IPS-NIHi11 (cell line): Measurements from ENCODE around the gene ATP8B1.

ENCODE experiments used
- DNase-seq: peaks from one replicate; pipeline ENCODE4 v3.0.0; 2012; ENCODE audit warnings: mixed read lengths, low spot score

The ATP8B1 gene

DNA sequence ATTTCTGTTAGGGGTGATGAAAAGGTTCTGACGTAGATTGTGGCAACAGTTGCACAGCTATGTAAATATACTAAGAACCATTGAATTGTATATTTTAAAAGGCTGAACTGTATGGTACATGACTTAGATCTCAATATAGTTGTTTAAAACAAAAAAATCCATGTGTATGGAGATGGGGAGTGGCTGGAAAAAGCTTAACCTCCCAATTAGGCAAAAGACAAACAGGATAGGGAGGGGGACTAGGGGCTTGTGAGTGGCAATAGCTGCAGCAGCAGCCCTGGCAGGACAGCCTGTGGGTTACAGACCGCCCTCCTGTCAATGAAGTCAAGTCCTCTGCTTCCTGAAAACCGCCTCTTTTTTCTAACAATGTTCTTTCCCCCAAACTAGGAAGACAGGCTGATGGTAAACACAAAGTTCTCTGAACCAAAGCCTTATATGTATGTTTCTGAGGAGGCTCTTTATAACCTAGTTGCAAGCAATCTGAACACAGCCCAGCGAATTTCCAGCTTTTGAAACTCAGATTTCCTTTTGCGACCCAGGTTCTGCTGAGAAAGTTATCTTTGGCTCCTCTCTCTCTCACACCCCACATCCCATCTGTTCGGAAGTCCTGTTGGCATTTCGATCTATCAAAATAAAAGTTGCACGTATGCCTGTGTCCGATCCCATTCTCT lies 10.3 kb downstream of the ATP8B1 start:
- DNase-seq = no peak

DNA sequence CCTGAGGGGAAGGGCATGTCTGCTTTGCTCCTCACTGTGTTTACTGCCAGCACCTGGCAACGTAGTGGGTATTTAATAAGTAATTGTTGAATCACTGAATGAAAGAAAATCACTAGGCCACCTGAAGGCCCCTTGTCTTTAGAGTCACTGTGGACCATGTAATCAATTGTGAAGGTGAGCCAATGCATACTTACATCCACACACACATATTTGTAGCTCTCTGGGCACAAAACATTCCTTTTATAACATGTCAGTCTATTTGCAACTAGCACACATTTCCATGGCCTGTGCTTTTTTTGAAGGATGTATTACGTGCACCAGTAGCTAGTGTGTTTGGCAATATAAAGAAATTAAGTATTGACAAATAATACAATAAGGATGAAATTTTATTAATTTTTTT lies 11.2 kb downstream of the ATP8B1 start:
- no peak for DNase-seq

DNA sequence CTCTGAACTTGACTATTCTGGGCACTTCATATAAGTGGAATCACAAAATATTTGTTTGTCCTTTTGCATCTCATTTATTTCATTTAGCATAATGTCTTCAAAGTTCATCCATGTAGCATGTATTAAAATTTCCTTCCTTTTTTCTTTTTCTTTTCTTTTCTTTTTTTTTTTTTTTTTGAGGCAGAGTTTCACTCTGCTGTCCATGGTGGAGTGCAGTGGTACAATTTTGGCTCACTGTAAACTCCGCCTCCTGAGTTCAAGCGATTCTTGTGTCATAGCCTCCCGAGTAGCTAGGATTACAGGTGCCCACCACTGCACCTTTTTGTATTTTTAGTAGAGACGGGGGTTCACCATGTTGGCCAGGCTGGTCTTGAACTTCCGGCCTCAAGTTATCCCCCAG lies 11.9 kb downstream of the ATP8B1 start:
- DNase-seq = no peak

DNA sequence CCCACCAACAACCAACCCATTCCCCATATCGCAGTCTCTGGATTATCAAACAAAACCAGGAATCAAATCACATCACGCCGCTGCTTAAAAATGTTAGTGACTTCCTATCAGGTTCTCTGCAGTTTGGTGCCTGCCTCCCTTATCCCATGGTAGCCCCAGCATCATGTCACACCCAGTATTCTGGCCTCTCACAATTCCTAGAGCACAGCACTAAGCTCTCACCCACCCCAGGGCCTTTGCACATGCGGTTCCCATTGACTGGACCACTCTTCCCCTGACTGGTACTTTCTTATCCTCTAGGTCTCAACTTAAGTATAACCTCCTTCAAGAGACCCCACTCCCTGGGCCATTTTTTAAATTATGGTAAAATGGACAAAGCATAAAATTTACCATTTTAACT lies 12.8 kb downstream of the ATP8B1 start:
- DNase-seq = no peak

DNA sequence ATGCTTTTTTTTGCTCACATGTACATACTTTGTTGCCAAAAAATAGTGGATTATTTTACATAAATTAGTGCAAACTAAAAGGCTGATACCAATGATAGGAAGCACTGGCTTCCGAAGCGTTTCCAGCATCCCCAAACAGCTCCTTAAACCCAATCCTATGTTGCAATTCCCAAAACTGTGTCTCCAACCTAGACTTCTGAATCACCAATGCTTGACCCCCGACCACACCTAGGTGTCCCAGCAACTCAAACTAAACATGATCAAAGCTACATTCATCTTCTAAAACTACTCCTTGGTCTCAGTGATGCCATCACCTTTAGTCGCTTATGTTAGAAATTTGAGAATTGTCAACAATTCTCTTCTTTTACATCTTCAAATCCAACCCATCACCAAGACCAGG lies 13.4 kb downstream of the ATP8B1 start:
- no peak for DNase-seq

DNA sequence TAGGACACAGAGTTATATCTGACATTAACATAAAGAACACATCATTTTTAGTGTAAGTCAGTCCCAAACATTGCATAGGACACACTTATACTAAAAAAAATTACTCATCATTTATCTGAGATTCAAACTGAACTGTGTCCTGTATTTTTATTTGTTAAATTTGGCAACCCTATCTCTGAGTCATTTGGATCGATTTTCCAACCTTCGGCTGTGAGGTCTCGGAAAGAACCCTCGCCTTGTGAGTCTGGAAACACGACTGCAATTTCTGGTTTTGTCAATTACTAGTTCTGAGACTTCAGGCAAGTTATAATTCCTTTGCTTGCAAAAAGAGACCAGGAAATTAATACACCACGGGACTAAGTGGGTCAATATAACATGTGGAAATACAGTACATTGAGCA lies 14.0 kb downstream of the ATP8B1 start:
- DNase-seq = no peak

DNA sequence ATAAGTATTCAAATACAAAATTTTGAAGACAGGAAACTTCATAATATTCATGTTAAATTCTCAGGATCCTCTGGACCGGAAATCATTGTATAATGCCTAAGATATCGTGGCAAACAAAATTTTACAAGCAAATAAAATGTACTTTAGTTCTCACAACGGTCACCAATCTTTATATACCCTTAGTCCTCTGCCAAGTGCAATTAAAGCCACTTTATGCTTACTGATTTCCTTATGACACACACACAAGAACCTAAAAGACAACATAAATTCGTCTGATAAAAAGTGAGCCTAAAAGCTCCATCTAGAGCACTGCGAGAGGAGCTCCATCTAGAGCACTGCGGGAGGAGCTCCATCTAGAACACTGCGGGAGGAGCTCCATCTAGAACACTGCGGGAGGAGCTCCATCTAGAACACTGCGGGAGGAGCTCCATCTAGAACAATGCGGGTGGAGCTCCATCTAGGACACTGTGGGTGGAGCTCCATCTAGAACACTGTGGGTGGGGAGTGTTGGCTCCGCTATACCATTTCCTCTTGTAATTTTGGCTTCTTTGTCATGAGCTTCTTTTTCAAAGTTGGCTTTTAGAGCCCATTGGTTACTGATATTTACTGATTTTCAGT lies 15.9 kb downstream of the ATP8B1 start:
- no peak for DNase-seq

DNA sequence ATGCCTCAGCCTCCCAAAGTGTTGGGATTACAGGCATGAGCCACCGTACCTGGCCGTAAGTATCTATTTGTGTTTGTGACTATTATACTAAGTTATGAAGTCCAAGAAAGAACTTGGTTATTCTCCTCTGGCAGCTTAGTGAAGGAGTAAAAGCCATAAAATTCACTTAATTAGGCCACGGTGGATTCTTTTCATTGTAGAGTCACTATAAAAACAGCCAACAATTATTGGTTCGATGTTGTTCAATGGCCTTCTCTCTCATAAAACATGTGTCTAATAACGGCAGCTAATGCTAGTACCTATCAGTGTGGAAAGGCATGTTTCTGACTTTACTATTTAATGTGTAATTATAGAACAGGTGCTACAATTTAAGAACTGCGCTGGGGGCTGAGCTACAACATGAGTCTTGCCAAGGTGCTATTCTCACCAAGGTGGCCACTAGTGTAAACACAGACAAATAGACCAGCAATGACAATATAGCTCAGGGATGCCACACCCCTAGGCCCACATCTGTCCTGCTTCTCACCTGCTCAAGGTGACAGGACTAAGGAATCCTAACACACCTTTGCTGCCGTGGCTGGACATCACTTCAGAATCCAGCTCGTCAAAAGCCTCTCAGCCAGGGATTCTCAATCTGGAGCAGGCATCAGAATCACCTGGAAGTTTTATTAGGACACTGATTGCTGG lies 17.2 kb downstream of the ATP8B1 start:
- no peak for DNase-seq

DNA sequence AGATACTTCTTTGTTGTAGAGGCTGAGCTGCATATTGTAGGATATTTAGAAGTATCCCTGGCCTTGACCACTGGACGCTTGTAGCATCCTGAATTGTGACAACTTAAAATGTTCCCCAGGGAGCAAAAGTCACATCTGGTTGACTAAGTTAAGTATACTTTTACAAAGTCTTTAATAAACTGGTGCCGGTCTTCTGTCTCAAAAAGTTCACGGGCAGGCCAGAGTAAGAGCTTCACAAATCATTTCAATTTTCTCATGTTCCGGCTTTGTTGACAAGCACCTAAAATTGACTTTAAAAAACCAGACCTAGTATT lies 18.4 kb downstream of the ATP8B1 start:
- DNase-seq = no peak

DNA sequence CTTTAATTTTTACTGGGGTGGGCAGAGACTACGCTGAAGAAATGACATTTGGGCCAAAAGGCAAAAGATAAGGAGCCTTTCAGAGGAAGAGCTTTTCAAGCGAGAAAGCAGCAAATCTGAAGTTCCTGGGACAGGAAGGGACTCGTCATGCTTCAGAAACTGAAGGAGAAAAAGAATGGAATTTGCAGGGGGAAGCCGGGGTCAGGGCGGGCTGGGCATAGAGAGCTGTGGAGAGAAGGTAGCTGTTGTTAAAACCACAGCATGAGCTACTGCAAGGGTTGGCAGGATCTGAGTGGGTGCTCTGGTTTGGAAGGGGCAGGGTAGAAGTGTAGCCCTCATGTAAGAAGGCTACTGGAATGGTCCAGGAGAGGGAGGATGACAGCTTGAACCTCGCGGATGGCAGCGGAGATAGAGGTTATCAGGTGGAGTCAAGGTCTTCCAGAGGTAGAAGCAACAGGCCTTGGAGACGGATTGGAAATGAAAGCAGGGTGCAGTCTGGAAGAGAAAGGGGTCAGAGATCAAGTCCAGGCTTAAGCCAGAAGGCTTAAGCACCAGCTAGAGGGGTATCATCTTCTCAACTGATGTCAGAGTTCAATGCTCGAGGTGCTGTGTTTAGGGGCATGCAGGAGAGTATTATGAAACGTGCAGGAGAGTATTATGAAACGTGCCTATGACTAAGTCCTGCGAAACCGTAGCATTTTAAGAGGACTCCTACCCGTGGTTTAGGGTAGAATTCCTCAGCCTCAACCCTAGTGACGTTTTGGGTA lies 18.9 kb downstream of the ATP8B1 start:
- DNase-seq = no peak

DNA sequence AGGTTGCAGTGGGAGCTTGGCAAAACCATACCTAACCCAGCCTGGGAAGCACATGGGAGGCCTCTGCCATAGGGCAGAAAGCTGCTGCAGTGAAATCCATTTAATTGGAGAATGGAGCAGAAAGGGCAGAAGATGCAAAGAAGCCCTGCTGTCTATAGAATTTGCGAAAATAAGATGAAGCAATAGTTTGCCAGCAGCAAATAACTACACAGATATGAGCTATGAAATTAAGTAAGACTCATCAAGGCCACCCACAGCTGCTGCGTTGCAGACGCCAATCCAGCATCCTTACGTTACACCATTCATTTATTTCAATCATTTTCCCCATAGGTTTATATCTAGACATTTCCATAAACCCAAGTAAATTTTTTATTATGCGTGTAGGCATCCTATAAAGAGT lies 21.1 kb downstream of the ATP8B1 start:
- no peak for DNase-seq

DNA sequence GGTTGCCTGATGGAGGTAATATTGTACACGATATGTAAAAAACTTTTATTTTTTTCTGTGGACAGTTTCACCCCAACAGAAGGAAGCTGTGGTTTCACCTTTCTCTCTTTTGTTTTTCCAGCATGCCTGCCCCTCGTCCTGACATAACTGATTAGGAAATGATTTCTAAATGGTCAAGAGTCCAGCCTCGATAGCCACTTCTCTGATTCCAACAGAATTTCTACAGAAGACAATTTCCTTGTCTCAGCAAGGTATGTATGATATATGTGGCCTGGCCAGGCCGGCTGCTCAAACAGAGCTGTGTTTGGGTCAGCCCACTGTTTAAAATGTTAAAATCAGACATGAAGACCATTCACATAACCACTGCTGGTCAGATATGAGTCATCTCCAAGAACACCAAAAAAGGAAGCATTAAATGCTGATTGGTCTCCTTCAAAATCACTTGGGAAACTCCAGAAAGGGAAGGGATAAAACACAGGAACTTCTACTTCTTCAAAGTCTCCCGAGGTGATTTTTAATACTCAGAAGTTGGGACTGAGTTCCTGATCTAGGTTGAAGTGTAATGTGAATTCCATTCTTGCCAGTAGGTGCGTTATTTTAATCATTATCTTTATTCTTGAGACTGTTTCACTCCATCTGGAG lies 22.3 kb downstream of the ATP8B1 start:
- peak; percentile 37 for DNase-seq

DNA sequence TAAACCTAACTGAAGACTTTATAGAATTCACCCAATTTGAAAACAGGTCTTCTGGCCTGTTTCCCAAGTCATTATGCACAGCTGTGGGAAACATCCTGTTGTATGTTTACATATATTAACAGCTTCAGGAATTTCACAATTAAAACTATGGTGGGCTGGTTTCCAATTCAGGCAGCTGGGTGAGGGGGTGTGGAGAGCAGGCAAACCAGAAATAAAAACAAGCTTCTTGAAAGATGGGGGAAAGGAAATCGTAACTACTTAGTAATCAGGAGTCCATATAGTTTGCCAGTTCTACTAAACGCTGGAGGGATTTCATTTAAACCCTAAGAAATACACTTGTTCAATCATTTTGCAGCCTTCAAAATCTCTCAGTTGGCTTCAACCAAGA lies 22.8 kb downstream of the ATP8B1 start:
- no peak for DNase-seq

DNA sequence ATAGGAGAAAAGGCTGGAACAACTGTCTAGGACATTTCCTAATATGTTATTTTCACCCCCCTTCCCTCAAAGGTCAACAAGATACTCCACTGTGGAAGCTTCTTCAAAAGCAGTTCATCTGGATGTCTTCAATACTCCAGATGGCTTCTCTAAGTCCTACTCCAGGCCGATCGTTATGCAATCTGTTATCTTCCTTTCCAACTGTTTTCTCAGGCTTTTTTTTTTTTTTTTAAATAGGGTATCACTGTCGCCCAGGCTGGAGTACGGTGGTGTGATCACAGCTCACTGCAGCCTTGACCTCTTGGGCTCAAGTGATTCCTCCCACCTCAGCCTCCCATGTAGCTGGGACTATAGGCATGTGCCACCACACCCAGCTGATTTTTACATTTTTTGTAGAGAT lies 26.3 kb downstream of the ATP8B1 start:
- no peak for DNase-seq

DNA sequence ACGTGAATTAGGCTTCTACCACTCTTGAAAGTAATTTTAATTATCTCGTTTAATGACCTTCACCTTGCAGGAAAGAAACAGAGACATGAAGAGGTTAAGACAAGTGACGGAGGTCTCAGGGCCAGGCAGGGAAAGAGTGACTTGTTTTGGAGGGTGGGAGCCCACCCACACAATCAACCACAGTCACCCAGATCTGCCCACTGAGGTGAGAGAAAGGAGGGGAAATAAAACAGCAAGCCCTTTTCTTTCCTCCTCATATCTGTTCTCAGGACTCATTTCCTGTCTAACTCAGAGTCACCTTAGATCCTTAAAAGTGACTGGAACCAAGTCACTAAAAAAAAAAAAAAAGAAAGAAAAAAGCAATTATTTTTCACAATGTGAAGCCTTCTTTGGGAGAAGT lies 26.8 kb downstream of the ATP8B1 start:
- DNase-seq = no peak

DNA sequence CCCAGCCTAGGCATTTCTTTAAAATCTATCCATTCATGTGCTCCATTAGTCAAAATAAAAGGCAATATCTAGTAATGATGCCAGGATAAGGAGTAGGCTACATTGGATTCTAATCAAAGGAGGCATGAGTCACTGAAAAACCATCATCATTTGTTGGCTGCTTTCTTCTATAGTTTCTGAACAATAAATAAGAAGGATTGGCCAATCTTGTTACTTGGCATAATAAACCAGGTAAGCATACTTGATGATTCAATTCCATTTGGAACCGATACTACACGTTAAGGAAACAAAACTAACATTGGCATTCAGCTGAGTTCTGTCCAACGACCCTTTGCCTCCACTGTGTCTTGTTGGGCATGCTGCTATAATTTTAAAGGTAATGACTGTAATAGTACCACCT lies 27.2 kb downstream of the ATP8B1 start:
- no peak for DNase-seq

DNA sequence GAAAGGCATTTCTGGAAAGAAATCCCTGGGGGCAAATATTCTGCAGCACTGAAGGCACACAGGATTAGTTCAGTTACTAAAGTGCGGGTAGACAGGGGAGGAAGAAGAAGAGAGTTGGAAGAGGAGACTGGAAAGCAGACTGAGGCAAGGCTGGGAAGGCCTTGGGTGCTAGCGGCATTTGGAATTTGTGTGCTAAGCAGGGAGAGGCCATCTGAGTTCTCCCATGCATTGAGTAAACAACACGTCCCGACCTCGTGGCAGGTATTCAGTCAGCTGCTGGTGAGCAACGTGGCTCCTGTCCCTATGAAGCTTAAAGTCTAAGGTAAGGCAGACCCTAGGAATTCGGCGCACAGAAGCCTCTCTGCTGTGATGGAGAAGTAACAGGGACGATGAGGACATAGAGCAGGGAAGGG lies 30.7 kb downstream of the ATP8B1 start:
- no peak for DNase-seq

DNA sequence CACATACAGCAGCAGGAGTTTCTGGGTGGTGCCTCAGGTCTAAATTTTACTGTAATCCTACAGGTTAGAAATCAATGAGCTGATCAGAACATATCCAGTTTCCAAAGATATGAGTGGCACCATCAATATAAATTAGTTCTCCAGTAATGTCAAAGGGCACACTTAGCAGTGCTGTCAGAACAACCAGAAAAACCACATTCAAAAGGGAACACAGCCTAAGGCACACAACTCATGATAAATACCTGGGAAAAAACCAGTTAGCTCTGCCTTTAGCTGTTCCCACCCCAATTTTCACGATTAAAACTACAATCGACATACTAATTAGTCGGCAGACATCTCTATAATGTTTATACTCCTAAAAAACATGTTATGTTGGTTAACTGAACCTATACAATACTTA lies 31.5 kb downstream of the ATP8B1 start:
- no peak for DNase-seq

DNA sequence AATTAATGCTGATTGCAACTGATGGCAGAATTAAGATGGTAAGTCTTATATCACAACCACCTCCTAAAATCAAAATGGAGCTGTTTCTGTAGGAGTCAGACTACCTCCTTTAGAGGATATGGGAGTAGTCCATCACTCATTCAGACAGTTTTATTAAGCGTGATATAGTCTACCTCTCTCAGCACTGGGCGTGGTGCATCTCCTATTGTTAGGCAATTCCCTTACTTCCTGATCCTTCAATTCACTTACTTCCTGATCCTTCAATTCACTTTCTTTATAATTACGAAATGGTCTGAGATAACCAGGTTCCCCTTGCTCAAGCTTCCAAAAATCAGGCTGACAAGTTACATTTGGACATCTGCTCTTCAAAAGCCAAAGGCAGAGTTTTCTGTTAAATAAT lies 31.9 kb downstream of the ATP8B1 start:
- no peak for DNase-seq

DNA sequence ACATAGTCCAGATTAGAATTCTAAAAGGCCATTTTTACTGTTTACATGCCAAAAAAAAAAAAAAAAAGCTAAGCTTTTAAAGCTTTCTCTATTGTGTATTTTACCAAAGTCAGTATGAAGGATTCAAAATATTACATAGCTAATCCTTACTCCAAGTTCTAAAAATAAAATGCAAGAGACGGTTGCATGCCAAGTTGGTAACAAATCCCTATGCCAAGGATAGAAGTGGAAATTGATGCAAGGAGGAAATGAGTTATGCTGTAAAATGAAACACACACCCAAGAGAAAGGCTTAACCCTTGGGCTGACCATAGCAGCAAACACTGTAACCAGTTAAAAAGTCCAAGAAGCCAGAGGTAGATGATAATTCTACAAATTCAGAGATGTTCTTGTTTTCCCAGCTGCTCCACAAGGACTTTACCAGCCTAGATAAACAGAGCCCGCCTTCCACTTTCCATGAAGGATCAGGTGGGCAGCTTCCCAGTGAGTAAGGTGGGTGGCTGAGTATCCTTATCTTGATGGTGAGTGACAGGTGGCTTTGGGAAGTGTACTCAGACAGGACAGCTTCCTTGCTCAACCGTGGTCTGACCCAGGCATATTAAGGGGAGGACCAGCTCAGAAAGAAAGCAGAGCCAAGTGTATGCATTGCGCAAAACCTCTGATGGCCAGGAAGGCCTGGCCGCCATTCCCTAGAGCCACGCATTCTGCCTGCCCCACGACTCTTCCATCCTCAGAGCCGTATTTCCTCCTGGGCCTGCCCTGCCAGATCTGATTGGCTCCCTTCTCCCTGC lies 34.4 kb downstream of the ATP8B1 start:
- DNase-seq = no peak

DNA sequence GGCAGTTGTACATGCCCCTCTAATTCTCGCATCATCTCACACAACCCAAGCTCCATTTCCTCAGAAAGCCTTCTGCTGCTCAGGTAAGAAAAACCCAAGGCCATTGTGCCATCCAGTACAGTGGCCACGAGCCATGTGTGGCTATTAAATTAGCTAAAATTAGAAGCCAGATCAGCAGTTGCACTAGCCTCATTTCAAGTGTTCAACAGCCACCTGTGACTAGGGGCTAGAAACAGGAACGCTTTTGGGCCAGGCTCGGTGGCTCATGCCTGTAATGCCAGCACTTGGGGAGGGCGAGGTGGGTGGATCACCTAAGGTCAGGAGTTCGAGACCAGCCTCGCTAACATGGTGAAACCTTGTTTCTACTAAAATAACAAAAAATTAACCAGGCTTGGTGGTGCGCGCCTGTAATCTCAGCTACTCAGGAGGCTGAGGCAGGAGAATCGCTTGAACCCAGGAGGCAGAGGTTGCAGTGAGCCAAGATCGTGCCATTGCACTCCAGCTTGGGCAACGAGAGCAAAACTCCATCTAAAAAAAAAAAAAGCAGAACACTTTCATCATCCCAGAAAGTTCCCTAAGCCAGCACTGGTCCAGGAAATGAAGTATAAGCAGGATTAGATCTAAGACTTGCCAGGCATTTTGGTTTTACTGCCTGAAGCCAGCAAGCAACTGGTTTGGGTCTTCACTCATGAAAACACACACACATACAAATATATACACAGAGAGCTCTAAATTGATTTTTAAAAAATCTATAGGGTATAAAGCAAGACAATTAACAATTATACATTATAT lies 35.7 kb downstream of the ATP8B1 start:
- DNase-seq = no peak
